Esophagus squamous epithelium (tissue), 4 donors: ENCODE data around the gene ACTR8.

Experiments used
- POLR2A ChIP-seq, 4 donors: fragments of 450-650 bp; IDR thresholded peaks; one replicate each; pipeline ENCODE4 v1.6.1; 2017; ENCODE audit warnings: antibody characterized with exemption in 4 of 4, mild to moderate bottlenecking in 4 of 4, moderate library complexity in 3 of 4
- TF ChIP-seq, protein P1 (sequence below), 6 experiments: fragments of 450-650 bp in 4 of 6; fragments of 200-600 bp in 2 of 6; sonication (generic) in 2 of 6; IDR thresholded peaks; one replicate each; pipeline ENCODE4 v1.5.1; 2016 to 2019; ENCODE audit warnings: antibody characterized with exemption in 6 of 6, mild to moderate bottlenecking in 4 of 6, moderate library complexity in 4 of 6

- TF ChIP-seq, protein P1, sequence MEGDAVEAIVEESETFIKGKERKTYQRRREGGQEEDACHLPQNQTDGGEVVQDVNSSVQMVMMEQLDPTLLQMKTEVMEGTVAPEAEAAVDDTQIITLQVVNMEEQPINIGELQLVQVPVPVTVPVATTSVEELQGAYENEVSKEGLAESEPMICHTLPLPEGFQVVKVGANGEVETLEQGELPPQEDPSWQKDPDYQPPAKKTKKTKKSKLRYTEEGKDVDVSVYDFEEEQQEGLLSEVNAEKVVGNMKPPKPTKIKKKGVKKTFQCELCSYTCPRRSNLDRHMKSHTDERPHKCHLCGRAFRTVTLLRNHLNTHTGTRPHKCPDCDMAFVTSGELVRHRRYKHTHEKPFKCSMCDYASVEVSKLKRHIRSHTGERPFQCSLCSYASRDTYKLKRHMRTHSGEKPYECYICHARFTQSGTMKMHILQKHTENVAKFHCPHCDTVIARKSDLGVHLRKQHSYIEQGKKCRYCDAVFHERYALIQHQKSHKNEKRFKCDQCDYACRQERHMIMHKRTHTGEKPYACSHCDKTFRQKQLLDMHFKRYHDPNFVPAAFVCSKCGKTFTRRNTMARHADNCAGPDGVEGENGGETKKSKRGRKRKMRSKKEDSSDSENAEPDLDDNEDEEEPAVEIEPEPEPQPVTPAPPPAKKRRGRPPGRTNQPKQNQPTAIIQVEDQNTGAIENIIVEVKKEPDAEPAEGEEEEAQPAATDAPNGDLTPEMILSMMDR (IDR thresholded peaks at IDR 0.05), result no peak
- TF ChIP-seq POLR2A (IDR thresholded peaks at IDR 0.05), result no peak
These were observed 48.3 kb downstream of the ACTR8 start for GRCh38 chr3:53833700-53834099.
